WTC11 (cell line): ENCODE data around the gene GARIN3.

Experiments used
- JUN ChIP-seq: sonication (generic); formaldehyde crosslinking; IDR thresholded peaks from 2 replicates; pipeline ENCODE4 v1.8.0; 2023; ENCODE audit warnings: mild to moderate bottlenecking, missing genetic modification reagents
- ZNF138 ChIP-seq: sonication (generic); formaldehyde crosslinking; conservative IDR thresholded peaks from 2 replicates; pipeline ENCODE4 v1.8.1; 2022; ENCODE audit warnings: mild to moderate bottlenecking, moderate library complexity, missing genetic modification reagents
- TF ChIP-seq, protein P1 (sequence below): sonication (generic); formaldehyde crosslinking; IDR thresholded peaks from 2 replicates; pipeline ENCODE4 v1.8.1; 2022; ENCODE audit warnings: low read depth, mild to moderate bottlenecking, moderate library complexity, missing genetic modification reagents, borderline replicate concordance
- TF ChIP-seq, protein P2 (sequence below): fragments of 200-600 bp; IDR thresholded peaks from 2 replicates; pipeline ENCODE4 v1.8.0; 2022; ENCODE audit warnings: antibody characterized with exemption

- TF ChIP-seq, protein P1, sequence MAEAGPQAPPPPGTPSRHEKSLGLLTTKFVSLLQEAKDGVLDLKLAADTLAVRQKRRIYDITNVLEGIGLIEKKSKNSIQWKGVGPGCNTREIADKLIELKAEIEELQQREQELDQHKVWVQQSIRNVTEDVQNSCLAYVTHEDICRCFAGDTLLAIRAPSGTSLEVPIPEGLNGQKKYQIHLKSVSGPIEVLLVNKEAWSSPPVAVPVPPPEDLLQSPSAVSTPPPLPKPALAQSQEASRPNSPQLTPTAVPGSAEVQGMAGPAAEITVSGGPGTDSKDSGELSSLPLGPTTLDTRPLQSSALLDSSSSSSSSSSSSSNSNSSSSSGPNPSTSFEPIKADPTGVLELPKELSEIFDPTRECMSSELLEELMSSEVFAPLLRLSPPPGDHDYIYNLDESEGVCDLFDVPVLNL (CRISPR knock-in tag), result no peak
- no peak for TF ChIP-seq JUN (CRISPR knock-in tag)
- no peak for TF ChIP-seq ZNF138 (CRISPR knock-in tag)
- TF ChIP-seq, protein P2, sequence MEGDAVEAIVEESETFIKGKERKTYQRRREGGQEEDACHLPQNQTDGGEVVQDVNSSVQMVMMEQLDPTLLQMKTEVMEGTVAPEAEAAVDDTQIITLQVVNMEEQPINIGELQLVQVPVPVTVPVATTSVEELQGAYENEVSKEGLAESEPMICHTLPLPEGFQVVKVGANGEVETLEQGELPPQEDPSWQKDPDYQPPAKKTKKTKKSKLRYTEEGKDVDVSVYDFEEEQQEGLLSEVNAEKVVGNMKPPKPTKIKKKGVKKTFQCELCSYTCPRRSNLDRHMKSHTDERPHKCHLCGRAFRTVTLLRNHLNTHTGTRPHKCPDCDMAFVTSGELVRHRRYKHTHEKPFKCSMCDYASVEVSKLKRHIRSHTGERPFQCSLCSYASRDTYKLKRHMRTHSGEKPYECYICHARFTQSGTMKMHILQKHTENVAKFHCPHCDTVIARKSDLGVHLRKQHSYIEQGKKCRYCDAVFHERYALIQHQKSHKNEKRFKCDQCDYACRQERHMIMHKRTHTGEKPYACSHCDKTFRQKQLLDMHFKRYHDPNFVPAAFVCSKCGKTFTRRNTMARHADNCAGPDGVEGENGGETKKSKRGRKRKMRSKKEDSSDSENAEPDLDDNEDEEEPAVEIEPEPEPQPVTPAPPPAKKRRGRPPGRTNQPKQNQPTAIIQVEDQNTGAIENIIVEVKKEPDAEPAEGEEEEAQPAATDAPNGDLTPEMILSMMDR, result no peak
Observed at GRCh38 chr5:157165668-157166067, 396 bp downstream of the GARIN3 start.
